Measurements from ENCODE around the gene CAT. TPM values are rescaled to one million over a fixed set of nuclear protein-coding genes. Genes with fewer than 3 reads are reported as not detected.

Gene CAT
- total RNA-seq, 4 donors from 2014 or later = 21.9 to 99.0 (median 39.9) TPM

DNA sequence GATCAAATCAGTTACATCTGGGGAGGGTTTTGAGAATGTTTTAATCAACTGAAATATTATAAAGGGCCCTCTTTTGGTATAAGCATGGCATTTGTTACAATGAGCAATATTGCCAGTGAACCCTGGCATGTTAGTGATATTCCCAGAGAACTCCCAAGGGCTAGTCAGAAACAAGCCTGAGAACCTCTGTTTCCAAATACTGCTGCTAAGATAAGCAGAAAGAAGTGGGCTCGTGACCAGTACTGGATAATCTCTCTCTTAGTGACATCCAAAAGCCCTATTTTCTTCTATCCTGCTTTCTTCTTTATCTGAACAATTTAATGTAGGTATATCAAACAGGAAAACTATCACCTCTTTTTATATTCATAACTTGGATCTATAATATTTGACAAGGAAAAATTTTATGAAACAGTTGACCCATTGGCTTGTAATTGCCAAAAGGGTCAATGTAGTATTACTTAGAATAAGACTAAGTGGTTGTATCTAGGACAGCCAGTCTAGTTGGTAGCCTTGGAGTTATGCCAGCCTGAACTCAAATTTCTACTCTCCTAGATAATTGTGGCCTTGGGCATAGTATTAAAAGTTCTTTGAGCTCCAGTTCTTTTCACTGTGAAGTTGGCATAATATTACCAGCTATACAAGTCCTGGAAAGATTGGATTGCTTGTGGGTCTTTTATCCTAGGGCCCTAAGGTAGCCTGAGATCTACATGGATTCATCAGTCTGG, 15.7 kb downstream of the CAT start:
- H3K36me3 ChIP-seq = peaks cover 10 to 99% (median 25%) of the 10 kb centered on the region in 3 donors
- intact Hi-C loops (cut with DNase I) = no loop called here
- 96 to 100% methylated on average over 1 of the region's 1 CpG for WGBS, 2 donors

DNA sequence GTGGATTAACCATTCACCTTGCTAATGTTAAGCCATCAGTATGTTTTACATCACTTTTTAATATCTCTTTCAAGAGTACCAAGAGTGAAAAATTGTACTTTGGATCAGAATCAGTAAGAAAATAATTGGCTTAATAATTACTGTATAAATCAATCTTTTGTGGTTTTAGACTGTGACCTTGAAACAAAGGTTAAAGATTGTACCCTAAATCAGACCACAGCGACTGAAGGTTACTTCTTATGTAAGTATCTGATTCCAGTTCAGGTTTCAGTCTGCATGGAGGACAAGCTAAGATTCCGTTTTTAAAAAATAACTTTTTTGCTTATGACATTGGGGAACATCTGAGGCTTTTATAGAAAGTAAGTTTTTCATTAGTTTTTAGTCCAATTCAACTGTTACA, 18.9 kb downstream of the CAT start:
- 88 to 95% methylated on average over 2 of the region's 2 CpGs for WGBS, 2 donors
- DNase-seq = no peak
- Histone ChIP-seq H3K9me3 (no peaks in the 10 kb centered on the region), H3K4me3 (no peak overlapping the region), H3K27me3 (no peaks in the 10 kb centered on the region), H3K27ac (no peak overlapping the region), H3K4me1 (no peaks in the 10 kb centered on the region), H3K36me3 (peaks cover 18 to 100% (median 29%) of the 10 kb centered on the region in 3 donors)
- intact Hi-C loops (cut with DNase I) = no loop called here
- TF ChIP-seq POLR2A (IDR thresholded peaks at IDR 0.05) = no peak
- TF ChIP-seq, protein P1, sequence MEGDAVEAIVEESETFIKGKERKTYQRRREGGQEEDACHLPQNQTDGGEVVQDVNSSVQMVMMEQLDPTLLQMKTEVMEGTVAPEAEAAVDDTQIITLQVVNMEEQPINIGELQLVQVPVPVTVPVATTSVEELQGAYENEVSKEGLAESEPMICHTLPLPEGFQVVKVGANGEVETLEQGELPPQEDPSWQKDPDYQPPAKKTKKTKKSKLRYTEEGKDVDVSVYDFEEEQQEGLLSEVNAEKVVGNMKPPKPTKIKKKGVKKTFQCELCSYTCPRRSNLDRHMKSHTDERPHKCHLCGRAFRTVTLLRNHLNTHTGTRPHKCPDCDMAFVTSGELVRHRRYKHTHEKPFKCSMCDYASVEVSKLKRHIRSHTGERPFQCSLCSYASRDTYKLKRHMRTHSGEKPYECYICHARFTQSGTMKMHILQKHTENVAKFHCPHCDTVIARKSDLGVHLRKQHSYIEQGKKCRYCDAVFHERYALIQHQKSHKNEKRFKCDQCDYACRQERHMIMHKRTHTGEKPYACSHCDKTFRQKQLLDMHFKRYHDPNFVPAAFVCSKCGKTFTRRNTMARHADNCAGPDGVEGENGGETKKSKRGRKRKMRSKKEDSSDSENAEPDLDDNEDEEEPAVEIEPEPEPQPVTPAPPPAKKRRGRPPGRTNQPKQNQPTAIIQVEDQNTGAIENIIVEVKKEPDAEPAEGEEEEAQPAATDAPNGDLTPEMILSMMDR (IDR thresholded peaks at IDR 0.05) = no peak

More for the DNA sequence above, 15.7 kb downstream of the CAT start:
- TF ChIP-seq POLR2A (IDR thresholded peaks at IDR 0.05) = no peak
- TF ChIP-seq, protein P1 (IDR thresholded peaks at IDR 0.05) = no peak
- H3K4me1 ChIP-seq = no peaks in the 10 kb centered on the region
- H3K9me3 ChIP-seq = no peaks in the 10 kb centered on the region
- no peak for DNase-seq
- no peaks in the 10 kb centered on the region for H3K27me3 ChIP-seq
- H3K4me3 ChIP-seq = no peak overlapping the region
- H3K27ac ChIP-seq = no peak overlapping the region

DNA sequence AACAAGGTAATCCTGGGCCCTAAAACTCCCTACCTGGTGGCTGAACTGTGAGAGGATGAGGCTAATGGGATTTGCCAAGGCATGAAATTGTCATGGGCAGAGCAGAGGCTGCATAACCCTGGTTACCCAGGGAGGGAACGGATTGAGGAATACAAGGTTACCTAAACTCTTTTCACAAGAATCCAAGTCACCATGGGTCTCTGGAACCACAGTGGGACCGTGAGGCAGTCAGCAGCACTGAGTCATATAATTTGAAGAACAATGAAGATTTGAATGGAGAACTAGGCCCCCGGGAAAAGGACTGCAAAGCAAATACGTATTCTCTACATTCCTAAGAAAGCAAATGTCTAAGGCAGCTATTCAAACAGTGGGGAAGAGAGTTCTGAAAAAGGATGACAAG, 19.8 kb downstream of the CAT start:
- DNase-seq = no peak
- H3K36me3 ChIP-seq = peaks cover 18 to 100% (median 29%) of the 10 kb centered on the region in 3 donors
- no peaks in the 10 kb centered on the region for H3K9me3 ChIP-seq
- intact Hi-C loops (cut with DNase I) = no loop called here
- no peaks in the 10 kb centered on the region for H3K27me3 ChIP-seq
- H3K4me3 ChIP-seq = no peak overlapping the region
- H3K4me1 ChIP-seq = no peaks in the 10 kb centered on the region
- no peak overlapping the region for H3K27ac ChIP-seq
- TF ChIP-seq, protein P1 (IDR thresholded peaks at IDR 0.05) = no peak
- no peak for TF ChIP-seq POLR2A (IDR thresholded peaks at IDR 0.05)
- WGBS, 2 donors = 73 to 78% methylated on average over 4 of the region's 4 CpGs

DNA sequence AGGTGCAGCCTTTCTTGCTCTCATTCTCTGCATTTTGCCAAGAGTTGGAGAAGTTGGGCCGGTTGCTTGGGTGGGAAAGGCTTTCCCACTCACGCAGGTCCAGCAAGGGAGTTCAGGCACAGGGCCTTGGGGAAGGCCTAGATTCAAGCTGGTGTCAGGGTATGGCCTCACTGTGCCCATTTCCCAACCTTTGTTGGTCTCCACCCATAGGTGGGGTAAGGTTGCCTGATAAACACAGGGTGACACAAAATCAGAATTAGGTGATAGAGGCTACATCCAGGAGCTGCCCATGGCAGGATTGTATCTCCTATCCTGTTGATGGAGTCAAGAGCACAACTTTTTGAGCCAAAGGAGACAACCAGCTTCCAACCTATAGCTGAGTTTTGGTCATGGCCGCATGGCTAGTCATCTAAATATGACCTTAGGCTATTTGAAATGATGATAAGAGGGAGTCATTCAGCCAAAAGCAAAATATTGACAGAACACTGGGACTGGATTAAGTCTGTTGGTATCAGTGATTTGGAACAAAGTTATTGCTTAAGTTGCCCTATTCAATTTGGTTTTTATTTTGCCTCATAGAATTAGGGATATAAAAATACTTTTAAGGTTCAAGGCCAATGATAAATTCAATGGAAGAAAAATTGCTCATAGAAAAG, 20.9 kb downstream of the CAT start:
- Histone ChIP-seq H3K36me3 (peaks cover 18 to 100% (median 28%) of the 10 kb centered on the region in 3 donors), H3K4me1 (no peaks in the 10 kb centered on the region), H3K4me3 (no peak overlapping the region), H3K9me3 (no peaks in the 10 kb centered on the region), H3K27me3 (no peaks in the 10 kb centered on the region), H3K27ac (no peak overlapping the region)
- intact Hi-C loops (cut with DNase I) = no loop called here
- no peak for TF ChIP-seq POLR2A (IDR thresholded peaks at IDR 0.05)
- TF ChIP-seq, protein P1 (IDR thresholded peaks at IDR 0.05) = no peak
- 75 to 100% methylated on average over 1 of the region's 3 CpGs for WGBS, 2 donors
- DNase-seq = no peak

DNA sequence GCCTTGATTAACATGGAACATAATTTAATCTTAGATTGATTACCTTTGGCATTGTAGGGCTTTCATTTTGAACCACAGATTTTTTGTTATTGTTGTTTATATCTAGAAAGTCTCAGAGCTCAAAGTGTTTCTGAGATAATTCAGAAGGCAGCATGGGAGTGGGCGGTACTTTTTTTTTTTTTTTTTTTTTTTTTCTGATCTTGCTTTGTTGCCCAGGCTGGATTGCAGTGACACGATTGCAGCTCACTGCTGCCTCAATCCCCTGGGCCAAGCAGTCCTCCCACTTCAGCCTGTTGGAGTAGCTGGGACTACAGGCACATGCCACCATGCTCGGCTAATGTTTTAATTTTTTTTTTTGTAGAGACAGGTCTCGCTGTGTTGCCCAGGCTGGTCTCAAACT, 21.5 kb downstream of the CAT start:
- Histone ChIP-seq H3K36me3 (peaks cover 18 to 100% (median 31%) of the 10 kb centered on the region in 3 donors), H3K27me3 (no peaks in the 10 kb centered on the region), H3K4me3 (no peak overlapping the region), H3K4me1 (no peaks in the 10 kb centered on the region), H3K27ac (no peak overlapping the region), H3K9me3 (no peaks in the 10 kb centered on the region)
- WGBS, 2 donors = 73 to 80% methylated on average over 3 to 4 of the region's 4 CpGs
- intact Hi-C loops (cut with DNase I) = no loop called here
- TF ChIP-seq, protein P1 (IDR thresholded peaks at IDR 0.05) = no peak
- no peak for TF ChIP-seq POLR2A (IDR thresholded peaks at IDR 0.05)
- DNase-seq = no peak
